ENCODE data around the gene NACC2.

DNA sequence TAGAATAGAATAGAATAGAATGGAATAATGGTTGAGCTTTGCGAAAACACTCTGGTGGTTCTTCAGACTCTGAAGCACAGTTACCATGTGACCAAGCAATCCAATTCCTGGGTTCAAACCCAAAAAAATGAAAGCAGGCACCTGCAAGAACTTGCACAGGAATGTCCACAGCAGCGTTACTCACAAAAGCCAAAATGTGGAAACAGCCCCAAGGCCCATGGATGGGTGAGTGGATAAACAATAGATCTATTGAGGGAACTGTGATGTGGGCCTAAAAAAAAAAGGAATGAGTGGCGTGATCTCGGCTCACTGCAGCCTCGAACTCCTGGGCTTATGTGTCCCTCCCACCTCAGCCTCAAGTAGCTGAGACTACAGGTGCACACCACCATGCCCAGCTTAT lies 45.0 kb upstream of the NACC2 start:
- TF ChIP-seq, protein P1, sequence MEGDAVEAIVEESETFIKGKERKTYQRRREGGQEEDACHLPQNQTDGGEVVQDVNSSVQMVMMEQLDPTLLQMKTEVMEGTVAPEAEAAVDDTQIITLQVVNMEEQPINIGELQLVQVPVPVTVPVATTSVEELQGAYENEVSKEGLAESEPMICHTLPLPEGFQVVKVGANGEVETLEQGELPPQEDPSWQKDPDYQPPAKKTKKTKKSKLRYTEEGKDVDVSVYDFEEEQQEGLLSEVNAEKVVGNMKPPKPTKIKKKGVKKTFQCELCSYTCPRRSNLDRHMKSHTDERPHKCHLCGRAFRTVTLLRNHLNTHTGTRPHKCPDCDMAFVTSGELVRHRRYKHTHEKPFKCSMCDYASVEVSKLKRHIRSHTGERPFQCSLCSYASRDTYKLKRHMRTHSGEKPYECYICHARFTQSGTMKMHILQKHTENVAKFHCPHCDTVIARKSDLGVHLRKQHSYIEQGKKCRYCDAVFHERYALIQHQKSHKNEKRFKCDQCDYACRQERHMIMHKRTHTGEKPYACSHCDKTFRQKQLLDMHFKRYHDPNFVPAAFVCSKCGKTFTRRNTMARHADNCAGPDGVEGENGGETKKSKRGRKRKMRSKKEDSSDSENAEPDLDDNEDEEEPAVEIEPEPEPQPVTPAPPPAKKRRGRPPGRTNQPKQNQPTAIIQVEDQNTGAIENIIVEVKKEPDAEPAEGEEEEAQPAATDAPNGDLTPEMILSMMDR (IDR thresholded peaks at IDR 0.05; ENCODE audit: low read length), result no peak
- TF ChIP-seq EZH2phosphoT487 (IDR thresholded peaks at IDR 0.05; ENCODE audit: low read length), result no peak

All from MM.1S (cell line).